HEK293 (cell line): ENCODE measurements around the gene SMIM1.

ENCODE experiments used
- CTCF ChIP-seq: fragments of 450-650 bp; formaldehyde crosslinking; IDR thresholded peaks from 2 replicates; pipeline ENCODE4 v1.5.1; 2016; ENCODE audit warnings: missing biosample characterization, missing genetic modification characterization
- INSM2 ChIP-seq: fragments of 450-650 bp; formaldehyde crosslinking; IDR thresholded peaks from 2 replicates; pipeline ENCODE4 v1.5.1; 2016; ENCODE audit warnings: missing biosample characterization, missing genetic modification characterization
- YY1 ChIP-seq: fragments of 450-650 bp; formaldehyde crosslinking; IDR thresholded peaks from 2 replicates; pipeline ENCODE4 v1.5.1; 2018; ENCODE audit warnings: missing biosample characterization, missing genetic modification characterization
- ZBTB10 ChIP-seq: fragments of 450-650 bp; formaldehyde crosslinking; IDR thresholded peaks from 2 replicates; pipeline ENCODE4 v1.5.1; 2016; ENCODE audit warnings: missing biosample characterization, missing genetic modification characterization
- ZNF140 ChIP-seq: fragments of 450-650 bp; formaldehyde crosslinking; IDR thresholded peaks from 2 replicates; pipeline ENCODE4 v1.5.1; 2016; ENCODE audit warnings: missing biosample characterization, missing genetic modification characterization
- ZNF366 ChIP-seq: fragments of 450-650 bp; formaldehyde crosslinking; conservative IDR thresholded peaks from 2 replicates; pipeline ENCODE4 v1.5.1; 2016; ENCODE audit warnings: missing biosample characterization, missing genetic modification characterization
- ZNF654 ChIP-seq: fragments of 450-650 bp; formaldehyde crosslinking; IDR thresholded peaks from 2 replicates; pipeline ENCODE4 v1.5.1; 2016; ENCODE audit warnings: low read depth, missing biosample characterization, missing genetic modification characterization
- ZNF843 ChIP-seq: fragments of 450-650 bp; formaldehyde crosslinking; IDR thresholded peaks from 2 replicates; pipeline ENCODE4 v1.5.1; 2016; ENCODE audit warnings: missing biosample characterization, missing genetic modification characterization

GRCh38 chr1:3795453-3796214 lies 23.1 kb downstream of the SMIM1 start:
- TF ChIP-seq ZBTB10 (no peak), CTCF (tag by site-specific recombination) (no peak), ZNF366 (tag by site-specific recombination) (no peak), ZNF843 (tag by site-specific recombination) (no peak), ZNF654 (no peak), ZNF140 (tag by site-specific recombination) (no peak), INSM2 (tag by site-specific recombination) (no peak), YY1 (tag by site-specific recombination) (no peak)
